ENCODE data around the gene NUDT3.
"Not testable (repeated sequence)": the region's sequence is repeated elsewhere in the genome, so short reads cannot be mapped to it uniquely, and the experiment has no call there.

Gene NUDT3

GRCh38 chr6:34332251-34333198, 59.9 kb downstream of the NUDT3 start:
- Histone ChIP-seq H3K4me3 (no peak overlapping the region), H3K27ac (no peak overlapping the region), H3K36me3 (no peaks in the 10 kb centered on the region), H3K27me3 (no peaks in the 10 kb centered on the region), H3K4me1 (peaks cover 0 to 60% (median 14%) of the 10 kb centered on the region in 4 donors), H3K9me3 (no peaks in the 10 kb centered on the region)
- no peak for TF ChIP-seq CTCF (IDR thresholded peaks at IDR 0.05)
- intact Hi-C loops (cut with DNase I; ENCODE audit: low total_unique reads), result no loop called here
- no peak for DNase-seq

- Histone ChIP-seq H3K27ac (no peak overlapping the region), H3K9me3 (no peaks in the 10 kb centered on the region), H3K4me1 (peaks cover 0 to 49% (median 11%) of the 10 kb centered on the region in 4 donors), H3K4me3 (no peak overlapping the region), H3K36me3 (no peaks in the 10 kb centered on the region), H3K27me3 (no peaks in the 10 kb centered on the region)
- intact Hi-C loops (cut with DNase I; ENCODE audit: low total_unique reads), result no loop called here
- DNase-seq, result no peak
- TF ChIP-seq CTCF (IDR thresholded peaks at IDR 0.05), result no peak
Observed at GRCh38 chr6:34331371-34332050, 61.0 kb downstream of the NUDT3 start.

DNA sequence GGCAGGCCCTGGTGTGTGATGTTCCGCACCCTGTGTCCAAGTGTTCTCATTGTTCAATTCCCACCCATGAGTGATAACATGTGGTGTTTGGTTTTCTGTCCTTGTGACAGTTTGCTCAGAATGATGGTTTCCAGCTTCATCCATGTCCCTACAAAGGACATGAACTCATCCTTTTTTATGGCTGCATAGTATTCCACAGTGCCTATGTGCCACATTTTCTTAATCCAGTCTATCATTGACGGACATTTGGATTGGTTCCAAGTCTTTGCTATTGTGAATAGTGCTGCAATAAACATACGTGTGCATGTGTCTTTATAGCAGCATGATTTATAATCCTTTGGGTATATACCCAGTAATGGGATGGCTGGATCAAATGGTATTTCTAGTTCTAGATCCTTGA, 62.7 kb downstream of the NUDT3 start:
- not testable (repeated sequence) for H3K27ac ChIP-seq, H3K9me3 ChIP-seq, H3K27me3 ChIP-seq, H3K36me3 ChIP-seq, DNase-seq, H3K4me3 ChIP-seq
- H3K4me1 ChIP-seq, result peaks cover 0 to 38% (median 12%) of the 10 kb centered on the region in 4 donors
- intact Hi-C loops (cut with DNase I; ENCODE audit: low total_unique reads), result loop anchor here (10.0 kb wide), 1 partner anchor 45 kb away; no protein-coding TSS in a partner anchor

GRCh38 chr6:34328969-34329368, 63.5 kb downstream of the NUDT3 start:
- Histone ChIP-seq H3K4me3 (no peak overlapping the region), H3K27ac (no peak overlapping the region), H3K27me3 (no peaks in the 10 kb centered on the region), H3K9me3 (no peaks in the 10 kb centered on the region), H3K4me1 (peaks cover 0 to 32% (median 6%) of the 10 kb centered on the region in 4 donors), H3K36me3 (no peaks in the 10 kb centered on the region)
- no peak for DNase-seq
- TF ChIP-seq CTCF (IDR thresholded peaks at IDR 0.05), result no peak
- intact Hi-C loops (cut with DNase I; ENCODE audit: low total_unique reads), result loop anchor here (10.0 kb wide), 1 partner anchor 46 kb away; no protein-coding TSS in a partner anchor

- not testable (repeated sequence) for H3K27ac ChIP-seq, H3K4me3 ChIP-seq, H3K36me3 ChIP-seq, H3K9me3 ChIP-seq, H3K27me3 ChIP-seq, DNase-seq
- H3K4me1 ChIP-seq, result peaks cover 0 to 20% (median 3%) of the 10 kb centered on the region in 4 donors
- intact Hi-C loops (cut with DNase I; ENCODE audit: low total_unique reads), result loop anchor here (10.0 kb wide), 1 partner anchor 47 kb away; no protein-coding TSS in a partner anchor
Observed at GRCh38 chr6:34327313-34328205, 64.9 kb downstream of the NUDT3 start.

- DNase-seq, result no peak
- no peak overlapping the region for H3K4me3 ChIP-seq
- intact Hi-C loops (cut with DNase I; ENCODE audit: low total_unique reads), result loop anchor here (10.0 kb wide), 1 partner anchor 49 kb away; no protein-coding TSS in a partner anchor
- no peaks in the 10 kb centered on the region for H3K9me3 ChIP-seq
- H3K4me1 ChIP-seq, result peaks cover 0 to 8% (median 3%) of the 10 kb centered on the region in 4 donors
- no peaks in the 10 kb centered on the region for H3K36me3 ChIP-seq
- no peak for TF ChIP-seq CTCF (IDR thresholded peaks at IDR 0.05)
- no peak overlapping the region for H3K27ac ChIP-seq
- H3K27me3 ChIP-seq, result no peaks in the 10 kb centered on the region
Observed at GRCh38 chr6:34325633-34326032, 66.8 kb downstream of the NUDT3 start.
